H9 (cell line): ENCODE data around the gene LRRC10. TPM values are rescaled to one million over a fixed set of nuclear protein-coding genes. Genes with fewer than 3 reads are reported as not detected.

ENCODE experiments used
- DNase-seq: peaks from one replicate; pipeline ENCODE4 v3.0.0-alpha.2; 2017
- H2AFZ ChIP-seq: one replicate; pipeline ENCODE4 v1.6.1; 2013; ENCODE audit warnings: mild to moderate bottlenecking, low read length, control low read depth, moderate library complexity
- H2AK5ac ChIP-seq: 2 replicates; pipeline ENCODE4 v1.6.1; 2013; ENCODE audit warnings: low read length, control low read depth, mixed read lengths; ENCODE audit not compliant: insufficient read length
- H2BK120ac ChIP-seq: one replicate; pipeline ENCODE4 v1.6.1; 2013; ENCODE audit warnings: low read depth, mild to moderate bottlenecking, low read length, control low read depth, inconsistent platforms; ENCODE audit not compliant: poor library complexity, severe bottlenecking
- H2BK12ac ChIP-seq: 2 replicates; pipeline ENCODE4 v1.6.1; 2013; ENCODE audit warnings: low read length, control low read depth, mixed read lengths, low read depth; ENCODE audit not compliant: insufficient read length
- H2BK15ac ChIP-seq: 2 replicates; pipeline ENCODE4 v1.6.1; 2013; ENCODE audit warnings: low read depth, low read length, control low read depth
- H2BK20ac ChIP-seq: one replicate; pipeline ENCODE4 v1.6.1; 2013; ENCODE audit warnings: low read depth, mild to moderate bottlenecking, low read length, control low read depth, inconsistent platforms; ENCODE audit not compliant: poor library complexity, severe bottlenecking
- H2BK5ac ChIP-seq: 2 replicates; pipeline ENCODE4 v1.6.1; 2013; ENCODE audit warnings: low read length, control low read depth, mixed read lengths; ENCODE audit not compliant: insufficient read length
- H3K14ac ChIP-seq: 2 replicates; pipeline ENCODE4 v1.6.1; 2013; ENCODE audit warnings: low read length, control low read depth; ENCODE audit not compliant: insufficient read depth
- H3K18ac ChIP-seq: 2 replicates; pipeline ENCODE4 v1.6.1; 2013; ENCODE audit warnings: low read depth, mild to moderate bottlenecking, mixed read lengths, low read length, control low read depth; ENCODE audit not compliant: insufficient read length
- H3K23ac ChIP-seq: 2 replicates; pipeline ENCODE4 v1.6.1; 2013; ENCODE audit warnings: low read length, control low read depth, mixed read lengths, low read depth; ENCODE audit not compliant: insufficient read length
- H3K23me2 ChIP-seq: 2 replicates; pipeline ENCODE4 v1.6.1; 2013; ENCODE audit warnings: low read depth, mild to moderate bottlenecking, mixed read lengths, low read length, control low read depth; ENCODE audit not compliant: insufficient read length, poor library complexity, severe bottlenecking
- H3K27ac ChIP-seq: 2 replicates; pipeline ENCODE4 v1.5.1; 2013; ENCODE audit warnings: low read length, control low read depth, mixed read lengths, low read depth; ENCODE audit not compliant: insufficient read length
- H3K27me3 ChIP-seq: 2 replicates; pipeline ENCODE4 v1.6.1; 2013; ENCODE audit warnings: low read length, control low read depth, inconsistent platforms; ENCODE audit not compliant: insufficient read depth
- H3K4ac ChIP-seq: 2 replicates; pipeline ENCODE4 v1.6.1; 2013; ENCODE audit warnings: low read depth, mild to moderate bottlenecking, control low read depth, inconsistent platforms, low read length, moderate library complexity
- H3K4me1 ChIP-seq: 2 replicates; pipeline ENCODE4 v1.6.1; 2013; ENCODE audit warnings: low read length, control low read depth, inconsistent platforms; ENCODE audit not compliant: insufficient read depth
- H3K4me2 ChIP-seq: 2 replicates; pipeline ENCODE4 v1.6.1; 2013; ENCODE audit warnings: low read length, control low read depth, mixed read lengths; ENCODE audit not compliant: insufficient read length, insufficient read depth
- H3K56ac ChIP-seq: 2 replicates; pipeline ENCODE4 v1.6.1; 2013; ENCODE audit warnings: low read depth, mild to moderate bottlenecking, mixed read lengths, low read length, control low read depth; ENCODE audit not compliant: insufficient read length
- H3K79me1 ChIP-seq: 2 replicates; pipeline ENCODE4 v1.6.1; 2013; ENCODE audit warnings: low read depth, mild to moderate bottlenecking, moderate library complexity, low read length, control low read depth, inconsistent platforms; ENCODE audit not compliant: insufficient read depth, poor library complexity, severe bottlenecking
- H3K79me2 ChIP-seq: 2 replicates; pipeline ENCODE4 v1.6.1; 2013; ENCODE audit warnings: low read length, control low read depth, inconsistent platforms; ENCODE audit not compliant: insufficient read depth
- H3K9ac ChIP-seq: 2 replicates; pipeline ENCODE4 v1.6.1; 2013; ENCODE audit warnings: low read length, control low read depth, mixed read lengths; ENCODE audit not compliant: insufficient read length; ENCODE audit errors: extremely low read depth
- H3K9me3 ChIP-seq: one replicate; pipeline ENCODE4 v1.6.1; 2013; ENCODE audit warnings: low read depth, low read length, inconsistent platforms; ENCODE audit not compliant: control insufficient read depth
- H3T11ph ChIP-seq: one replicate; pipeline ENCODE4 v1.6.1; 2013; ENCODE audit warnings: mild to moderate bottlenecking, low read length, control low read depth, inconsistent platforms
- H4K20me1 ChIP-seq: one replicate; pipeline ENCODE4 v1.6.1; 2013; ENCODE audit not compliant: control insufficient read depth, insufficient read length, insufficient read depth
- H4K5ac ChIP-seq: 2 replicates; pipeline ENCODE4 v1.6.1; 2013; ENCODE audit warnings: low read depth, mild to moderate bottlenecking, mixed read lengths, low read length, control low read depth; ENCODE audit not compliant: insufficient read length
- H4K8ac ChIP-seq: replicated peaks from 2 replicates; pipeline ENCODE4 v1.6.1; 2013; ENCODE audit warnings: low read length, control low read depth, mixed read lengths, low read depth; ENCODE audit not compliant: insufficient read length
- H4K91ac ChIP-seq: 2 replicates; pipeline ENCODE4 v1.6.1; 2013; ENCODE audit warnings: low read depth, mild to moderate bottlenecking, moderate library complexity, mixed read lengths, low read length, control low read depth; ENCODE audit not compliant: insufficient read length
- H3K27ac Mint-ChIP-seq, 3 experiments: 2 replicates in 2 of 3; 3 replicates in 1 of 3; pipeline ENCODE4 v1.8.0; 2020 to 2021; ENCODE audit warnings: mixed read lengths in 3 of 3, mild to moderate bottlenecking in 1 of 3, moderate library complexity in 1 of 3
- H3K27me3 Mint-ChIP-seq: 2 replicates; pipeline ENCODE4 v1.8.0; 2021; ENCODE audit warnings: low read depth, mild to moderate bottlenecking, moderate library complexity, mixed read lengths
- H3K36me3 Mint-ChIP-seq, 3 experiments: 2 replicates in 2 of 3; 3 replicates in 1 of 3; pipeline ENCODE4 v1.8.0; 2020 to 2021; ENCODE audit warnings: low read depth in 3 of 3, mixed read lengths in 3 of 3; ENCODE audit not compliant: insufficient read depth in 1 of 3
- H3K4me1 Mint-ChIP-seq, 2 experiments: 2 replicates each; pipeline ENCODE4 v1.8.0; 2020; ENCODE audit warnings: mixed read lengths in 2 of 2
- H3K4me3 Mint-ChIP-seq, 2 experiments: 2 replicates in 1 of 2; 3 replicates in 1 of 2; pipeline ENCODE4 v1.8.0; 2020 to 2021; ENCODE audit warnings: mild to moderate bottlenecking in 2 of 2, mixed read lengths in 2 of 2, moderate library complexity in 1 of 2
- H3K9me3 Mint-ChIP-seq, 2 experiments: 2 replicates in 1 of 2; 3 replicates in 1 of 2; pipeline ENCODE4 v1.8.0; 2020; ENCODE audit warnings: mild to moderate bottlenecking in 2 of 2, mixed read lengths in 2 of 2, moderate library complexity in 1 of 2
- CTCF ChIP-seq: fragments of 200-600 bp; sonication (generic); conservative IDR thresholded peaks from 3 replicates; pipeline ENCODE4 v1.8.0; 2021; ENCODE audit warnings: antibody characterized with exemption, mild to moderate bottlenecking
- WGBS: extraction: QIAGEN DNeasy Blood & Tissue Kit; methylation state at CpG from one replicate; pipeline ENCODE4 v1.1.7; 2013; ENCODE audit warnings: missing lambda C conversion rate, low lambda C conversion rate, mixed read lengths; ENCODE audit not compliant: insufficient read length; ENCODE audit errors: extremely low coverage; 5-methylcytosine and 5-hydroxymethylcytosine counted together
- total RNA-seq: library from RNA; stranded (reverse); gene quantifications from 2 replicates; pipeline ENCODE4 v1.2.1, GENCODE V29; 2021

Gene LRRC10
- total RNA-seq, 1 experiment from 2014 or later = not detected

DNA sequence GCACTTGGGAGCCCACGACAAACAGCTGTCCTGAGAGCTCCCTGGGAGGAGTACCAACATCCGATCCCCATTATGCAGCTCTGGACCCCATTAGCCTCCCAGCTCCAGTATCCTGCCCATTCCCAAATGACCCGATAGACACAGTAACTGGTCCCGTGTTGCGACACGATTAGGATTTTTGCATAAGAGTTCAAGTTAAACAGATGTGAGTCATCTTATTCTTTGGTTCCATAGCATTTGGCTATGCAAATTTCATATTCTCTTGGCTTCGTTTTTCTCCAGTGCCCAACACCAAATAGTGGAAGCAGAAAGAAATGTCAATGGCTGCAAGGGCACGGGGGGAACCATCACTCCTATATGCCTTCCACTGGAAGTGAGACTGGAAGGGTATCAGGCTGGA lies 43.0 kb upstream of the LRRC10 start:
- no peak overlapping the region for H2BK15ac ChIP-seq
- H4K5ac ChIP-seq = no peak overlapping the region
- no peak overlapping the region for H3K27ac Mint-ChIP-seq
- H2BK120ac ChIP-seq = no peak overlapping the region
- no peaks in the 10 kb centered on the region for H3K9me3 ChIP-seq
- no peak overlapping the region for H3K14ac ChIP-seq
- no peak overlapping the region for H3K4ac ChIP-seq
- no peak overlapping the region for H3K23ac ChIP-seq
- DNase-seq = no peak
- no peak overlapping the region for H2AK5ac ChIP-seq
- no peak overlapping the region for H2BK5ac ChIP-seq
- no peaks in the 10 kb centered on the region for H3K36me3 Mint-ChIP-seq
- no peak overlapping the region for H2BK20ac ChIP-seq
- no peak overlapping the region for H3K4me2 ChIP-seq
- no peak overlapping the region for H3K9ac ChIP-seq
- H3K23me2 ChIP-seq = no peaks in the 10 kb centered on the region
- no peaks in the 10 kb centered on the region for H3K27me3 Mint-ChIP-seq
- no CpG with 5 or more reads among the region's 8 CpGs for WGBS
- no peak for TF ChIP-seq CTCF
- no peaks in the 10 kb centered on the region for H3K4me1 Mint-ChIP-seq
- no peaks in the 10 kb centered on the region for H3K79me2 ChIP-seq
- H3K4me3 Mint-ChIP-seq = no peak overlapping the region
- H2AFZ ChIP-seq = no peak overlapping the region
- H3K18ac ChIP-seq = no peak overlapping the region
- H3K4me1 ChIP-seq = no peaks in the 10 kb centered on the region
- H4K91ac ChIP-seq = no peak overlapping the region
- no peak overlapping the region for H3K27ac ChIP-seq
- H3K9me3 Mint-ChIP-seq = no peaks in the 10 kb centered on the region
- no peak overlapping the region for H4K8ac ChIP-seq
- H3K79me1 ChIP-seq = no peaks in the 10 kb centered on the region
- no peaks in the 10 kb centered on the region for H3K27me3 ChIP-seq
- no peak overlapping the region for H3T11ph ChIP-seq
- no peak overlapping the region for H2BK12ac ChIP-seq
- no peak overlapping the region for H3K56ac ChIP-seq
- H4K20me1 ChIP-seq = no peaks in the 10 kb centered on the region
